ENCODE results near the gene AGAP2. TPM values are rescaled to one million over a fixed set of nuclear protein-coding genes. Genes with fewer than 3 reads are reported as not detected.

Gene AGAP2
- polyA plus RNA-seq, 2 of the 4 experiments (the other 2 are of a cell fraction), result 0.26 to 0.45 TPM

DNA sequence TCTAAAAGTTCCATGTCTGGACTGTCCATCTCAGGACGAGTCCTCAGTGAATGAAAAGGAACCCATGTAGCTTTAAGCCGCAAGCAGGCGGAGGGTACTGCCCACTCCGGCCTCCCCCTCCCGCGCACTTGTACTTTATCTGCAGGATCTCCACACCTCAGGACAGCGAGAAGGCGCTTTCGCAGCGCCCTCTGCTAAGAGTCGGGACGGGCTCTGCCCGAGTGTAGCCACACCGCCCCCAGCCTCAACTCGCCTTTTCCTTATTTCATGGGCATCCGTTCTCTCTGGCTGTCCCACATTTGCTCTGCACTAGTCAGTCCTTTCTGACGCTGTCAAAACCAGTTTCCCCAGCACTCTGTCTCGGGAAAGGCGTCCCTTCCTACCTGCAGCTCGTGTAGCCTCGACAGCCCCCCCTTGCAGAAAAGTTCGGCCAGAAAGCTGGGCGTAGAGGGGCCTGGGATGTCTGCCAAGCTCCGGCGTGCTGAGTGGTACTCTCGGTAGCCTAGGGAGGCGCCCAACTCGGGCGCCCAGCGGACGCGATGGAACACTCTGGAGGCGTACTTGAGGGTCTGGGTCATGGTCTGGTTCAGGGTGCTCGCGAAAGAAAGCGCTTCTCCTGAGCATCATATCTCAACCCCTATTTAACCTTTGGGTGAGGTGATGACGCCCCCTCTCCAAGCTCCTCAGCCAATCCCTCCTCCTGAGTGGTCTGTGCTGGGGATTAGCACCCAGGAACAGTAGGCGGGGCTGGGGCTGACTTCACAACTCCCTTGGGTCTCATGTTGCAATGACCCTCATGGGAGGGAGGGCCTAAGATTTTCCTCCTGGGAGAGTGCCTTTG is 28.1 kb upstream of the AGAP2 start, which contains the start of gene CYP27B1:
TSS of gene CYP27B1 (minus strand) at position 615 of the 841 bp plus-strand sequence. CDS start at position 578, 37 bp downstream.
- TF ChIP-seq EHMT2 (IDR thresholded peaks at IDR 0.05; ENCODE audit: low read depth) (no peak), JUN (IDR thresholded peaks at IDR 0.05) (peak in 1 of 2 experiments; percentile 8; a peak in 1 of 5 replicates), ESRRA (IDR thresholded peaks at IDR 0.05; ENCODE audit: borderline replicate concordance, low read length) (no peak), HOXB5 (CRISPR knock-in tag; IDR thresholded peaks at IDR 0.05) (no peak), GATA3 (IDR thresholded peaks at IDR 0.05; ENCODE audit: borderline replicate concordance) (peak; percentile 59), RFX5 (IDR thresholded peaks at IDR 0.05) (no peak), MAX (IDR thresholded peaks at IDR 0.05) (0 out of 2 replicates have a peak, but pooled peaks have one; percentile 16), TFCP2L1 (CRISPR knock-in tag; IDR thresholded peaks at IDR 0.05) (0 out of 2 replicates have a peak, but pooled peaks have one; percentile 18), CHD4 (IDR thresholded peaks at IDR 0.05; ENCODE audit: borderline replicate concordance) (no peak), CBX8 (IDR thresholded peaks at IDR 0.05) (no peak), ZC3H11A (IDR thresholded peaks at IDR 0.05) (no peak), RNF2 (IDR thresholded peaks at IDR 0.05; ENCODE audit: borderline replicate concordance, low read depth) (no peak), MAZ (IDR thresholded peaks at IDR 0.05; ENCODE audit: borderline replicate concordance, low read depth, low read length) (no peak)
- TF ChIP-seq, protein P1, sequence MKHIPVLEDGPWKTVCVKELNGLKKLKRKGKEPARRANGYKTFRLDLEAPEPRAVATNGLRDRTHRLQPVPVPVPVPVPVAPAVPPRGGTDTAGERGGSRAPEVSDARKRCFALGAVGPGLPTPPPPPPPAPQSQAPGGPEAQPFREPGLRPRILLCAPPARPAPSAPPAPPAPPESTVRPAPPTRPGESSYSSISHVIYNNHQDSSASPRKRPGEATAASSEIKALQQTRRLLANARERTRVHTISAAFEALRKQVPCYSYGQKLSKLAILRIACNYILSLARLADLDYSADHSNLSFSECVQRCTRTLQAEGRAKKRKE (CRISPR knock-in tag; IDR thresholded peaks at IDR 0.05; ENCODE audit: low read depth), result no peak
- TF ChIP-seq, protein P2, sequence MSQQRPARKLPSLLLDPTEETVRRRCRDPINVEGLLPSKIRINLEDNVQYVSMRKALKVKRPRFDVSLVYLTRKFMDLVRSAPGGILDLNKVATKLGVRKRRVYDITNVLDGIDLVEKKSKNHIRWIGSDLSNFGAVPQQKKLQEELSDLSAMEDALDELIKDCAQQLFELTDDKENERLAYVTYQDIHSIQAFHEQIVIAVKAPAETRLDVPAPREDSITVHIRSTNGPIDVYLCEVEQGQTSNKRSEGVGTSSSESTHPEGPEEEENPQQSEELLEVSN (IDR thresholded peaks at IDR 0.05; ENCODE audit: borderline replicate concordance, low read depth), result no peak; the same call in 1 of the 2 replicates
- no peak for FAIRE-seq
- peak within 1 kb of the TSS; percentile 98 for H3K4me2 ChIP-seq
- peak in 1 of 2 experiments; percentile 54 for DNase-seq (ENCODE audit: low read depth in 1 of 2, low spot score in 1 of 2)
- WGBS (ENCODE audit: missing lambda C conversion rate), result 34% methylated on average over 38 of the region's 38 CpGs
- ATAC-seq, result peak; percentile 23 to 45
- ChIA-PET POLR2A (interaction anchor here (1.1 to 2.2 kb wide), 3 partner anchors 10 to 31 kb away, joined by 3 to 7 read pairs (median 3); partner anchors contain the start of gene TSPAN31), CTCF (interaction anchor here (0.9 to 8.0 kb wide), 16 partner anchors 8 to 183 kb away, joined by 3 to 117 read pairs (median 4); partner anchors contain the start of genes CDK4, MARCHF9 and TSFM)
- H3K4me3 ChIP-seq, result peak within 1 kb of the TSS; percentile 52
- H3K4me1 ChIP-seq, result peaks cover 32% of the 10 kb centered on the region
- no peaks in the 10 kb centered on the region for H3K9me3 ChIP-seq
- H3K27ac ChIP-seq, result peak within 1 kb of the TSS in 1 of 2 experiments; percentile 88; a peak in 3 of 6 replicates

- peak overlapping the region; percentile 62 to 88; a peak in 5 of 6 replicates for H3K27ac ChIP-seq
- TF ChIP-seq POLR2A (IDR thresholded peaks at IDR 0.05; ENCODE audit: low read length) (no peak), MAX (IDR thresholded peaks at IDR 0.05) (0 out of 2 replicates have a peak, but pooled peaks have one; percentile 29), HDAC2 (IDR thresholded peaks at IDR 0.05) (no peak), ZFP36 (IDR thresholded peaks at IDR 0.05; ENCODE audit: borderline replicate concordance, partially characterized antibody) (no peak), ZNF302 (CRISPR knock-in tag; IDR thresholded peaks at IDR 0.05) (no peak)
- TF ChIP-seq, protein P3, sequence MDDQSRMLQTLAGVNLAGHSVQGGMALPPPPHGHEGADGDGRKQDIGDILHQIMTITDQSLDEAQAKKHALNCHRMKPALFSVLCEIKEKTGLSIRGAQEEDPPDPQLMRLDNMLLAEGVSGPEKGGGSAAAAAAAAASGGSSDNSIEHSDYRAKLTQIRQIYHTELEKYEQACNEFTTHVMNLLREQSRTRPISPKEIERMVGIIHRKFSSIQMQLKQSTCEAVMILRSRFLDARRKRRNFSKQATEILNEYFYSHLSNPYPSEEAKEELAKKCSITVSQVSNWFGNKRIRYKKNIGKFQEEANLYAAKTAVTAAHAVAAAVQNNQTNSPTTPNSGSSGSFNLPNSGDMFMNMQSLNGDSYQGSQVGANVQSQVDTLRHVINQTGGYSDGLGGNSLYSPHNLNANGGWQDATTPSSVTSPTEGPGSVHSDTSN (IDR thresholded peaks at IDR 0.05), result peak; percentile 55
- H3K9me3 ChIP-seq, result no peaks in the 10 kb centered on the region
- FAIRE-seq (no peak), ATAC-seq (peak; percentile 28 to 47), DNase-seq (ENCODE audit: low read depth in 1 of 2, low spot score in 1 of 2) (no peak)
- peak overlapping the region; percentile 52 for H3K4me3 ChIP-seq
- POLR2A ChIA-PET, result interaction anchor here (2.2 kb wide), 1 partner anchor 21 kb away, joined by 7 read pairs; the partner anchor contains the start of gene TSPAN31
- peaks cover 28% of the 10 kb centered on the region for H3K4me1 ChIP-seq
- peak overlapping the region; percentile 98 for H3K4me2 ChIP-seq
- CTCF ChIA-PET, result interaction anchor here (0.9 to 8.0 kb wide), 12 partner anchors 9 to 183 kb away, joined by 3 to 117 read pairs (median 4); partner anchors contain the start of genes MARCHF9 and TSFM
- WGBS (ENCODE audit: missing lambda C conversion rate), result 8% methylated on average over 25 of the region's 40 CpGs
Observed at GRCh38 chr12:57765698-57766463, 27.3 kb upstream of the AGAP2 start.
